ENCODE data around the gene PPP5C.

The PPP5C gene

DNA sequence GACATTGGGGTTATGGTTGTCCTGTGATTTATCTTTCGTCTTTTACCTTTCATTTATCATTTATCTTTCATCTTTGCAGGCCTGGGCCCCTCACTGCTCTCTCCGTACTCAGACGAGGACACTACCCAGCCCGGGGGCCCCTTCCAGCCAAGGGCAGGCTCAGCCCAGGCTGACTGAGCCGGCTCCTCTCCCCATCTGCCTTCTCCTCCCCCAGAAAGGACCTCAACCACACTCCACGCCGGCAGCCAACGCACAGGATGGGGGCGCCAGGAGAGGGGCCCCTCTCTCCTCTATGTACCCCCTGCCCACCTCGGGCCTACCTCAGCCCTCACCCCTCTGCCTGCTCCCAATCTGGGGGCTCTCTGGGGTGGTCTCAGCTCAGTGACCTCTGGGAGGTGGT lies 7.4 kb upstream of the PPP5C start:
- DNase-seq: no peak

DNA sequence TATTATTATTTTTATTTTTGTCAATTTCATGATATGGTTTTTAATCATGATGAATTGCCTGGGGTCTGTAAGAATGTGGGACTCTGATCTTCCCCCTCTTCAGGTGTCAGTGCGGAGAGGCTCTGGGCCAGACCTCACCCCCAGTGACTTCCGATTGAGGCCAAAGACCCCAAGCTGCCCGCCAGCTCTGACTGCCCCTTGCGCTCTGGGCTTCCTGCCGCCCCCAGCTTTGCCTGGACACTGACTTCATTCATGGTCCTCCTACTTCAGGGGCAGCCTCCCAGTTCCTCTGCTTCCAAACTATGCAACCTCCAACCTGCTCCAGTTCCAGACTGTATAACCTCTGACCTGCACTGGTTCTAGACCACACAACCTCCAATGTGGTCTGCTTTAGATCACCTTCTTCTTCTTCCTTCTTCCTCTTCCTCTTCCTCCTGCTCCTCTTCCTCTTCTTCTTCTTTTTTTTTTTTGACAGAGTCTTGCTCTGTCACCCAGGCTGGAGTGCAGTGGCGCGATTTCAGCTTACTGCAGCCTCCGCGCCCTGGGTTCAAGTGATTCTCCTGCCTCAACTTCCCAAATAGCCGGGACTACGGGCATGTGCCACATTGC lies 6.7 kb upstream of the PPP5C start:
- DNase-seq: no peak

DNA sequence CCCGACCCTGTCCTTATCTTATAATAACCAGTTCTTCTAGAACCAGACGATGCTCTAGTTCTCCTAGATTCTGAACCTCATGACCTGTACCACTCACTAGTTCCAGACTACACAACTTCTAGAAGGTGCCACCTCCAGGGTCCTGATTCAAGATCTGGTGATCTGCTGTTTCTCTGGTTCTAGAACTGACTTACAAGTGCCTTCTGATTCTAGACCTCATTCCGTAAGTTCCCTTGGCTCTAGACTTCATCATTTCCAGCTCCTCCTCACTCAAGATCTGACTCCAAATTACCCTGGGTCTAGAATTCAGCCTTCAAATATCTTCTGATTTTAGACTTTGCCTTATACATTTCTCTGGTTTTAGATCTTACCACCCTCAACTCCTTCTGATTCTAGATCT lies 5.0 kb upstream of the PPP5C start:
- no peak for DNase-seq

DNA sequence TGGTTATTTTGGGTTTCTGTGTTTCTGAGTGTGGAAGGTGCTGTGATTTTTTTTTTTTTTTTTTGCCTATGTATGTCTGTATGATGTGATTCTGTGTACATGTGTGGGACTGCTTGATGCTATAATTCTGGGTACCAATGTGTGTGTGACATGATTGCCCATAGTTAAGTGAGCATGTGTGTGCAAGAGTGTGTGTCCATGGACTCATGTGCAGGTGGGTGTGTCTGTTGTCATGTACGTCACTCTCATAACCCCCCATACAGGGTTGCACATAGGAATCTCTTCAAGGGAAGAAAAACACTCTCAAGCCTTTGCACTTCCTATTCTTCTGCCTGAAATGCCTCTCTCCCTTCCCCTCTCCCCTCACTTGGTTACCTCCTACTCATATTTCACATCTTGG lies 2.5 kb upstream of the PPP5C start:
- DNase-seq: no peak

DNA sequence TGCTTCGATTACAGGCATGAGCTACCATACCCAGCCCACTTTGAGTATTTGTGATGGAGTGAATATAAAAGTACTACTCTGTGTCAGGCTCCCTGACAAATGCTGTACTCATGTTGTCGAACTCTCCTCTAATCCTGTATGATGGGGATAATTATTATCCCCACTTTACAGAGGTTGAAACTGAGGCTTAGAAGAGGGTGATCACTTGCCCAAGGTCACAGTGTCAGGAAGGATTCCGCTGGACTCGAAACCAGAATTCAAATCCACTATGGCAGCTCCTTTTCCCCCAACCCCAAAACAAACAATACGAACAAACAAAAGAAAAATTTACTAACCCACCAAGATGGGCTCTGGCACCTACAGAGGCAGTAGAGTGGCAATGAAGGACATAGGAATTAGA lies 1.7 kb upstream of the PPP5C start:
- no peak for DNase-seq

DNA sequence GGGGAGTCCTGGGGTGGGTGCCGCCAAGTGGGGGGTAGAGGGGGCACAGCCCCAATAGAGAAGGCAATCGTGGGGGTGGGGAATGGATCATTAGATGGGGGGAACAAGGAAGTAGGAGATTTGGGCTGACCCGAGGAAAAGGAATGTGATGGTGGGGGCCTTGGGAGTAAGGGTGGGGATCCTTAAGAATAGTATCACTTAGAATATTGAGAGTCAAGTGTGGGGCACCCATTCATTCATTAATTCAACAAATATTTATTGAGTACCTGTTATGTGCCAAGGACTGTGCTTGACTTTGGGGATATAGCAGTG lies 641 bp downstream of the PPP5C start:
- DNase-seq: no peak

DNA sequence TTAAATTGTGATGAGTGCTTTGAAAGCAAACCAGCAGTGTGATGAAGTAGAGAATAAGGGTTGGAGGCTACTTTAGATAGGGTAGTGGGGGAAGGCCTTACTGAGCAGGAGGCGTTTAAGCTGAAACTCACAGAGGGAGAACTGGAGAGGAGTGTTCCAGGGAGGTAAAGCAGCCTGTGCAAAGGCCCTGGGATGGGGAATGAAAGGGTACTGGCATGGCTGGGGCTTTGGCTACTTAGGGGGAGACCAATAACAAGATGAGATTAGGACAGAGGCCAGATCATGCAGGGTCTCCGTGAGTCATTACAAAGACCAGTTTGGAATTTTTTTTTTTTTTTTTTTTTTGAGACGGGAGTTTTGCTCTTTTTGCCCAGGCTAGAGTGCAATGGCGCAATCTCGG lies 1.1 kb downstream of the PPP5C start:
- DNase-seq: no peak

DNA sequence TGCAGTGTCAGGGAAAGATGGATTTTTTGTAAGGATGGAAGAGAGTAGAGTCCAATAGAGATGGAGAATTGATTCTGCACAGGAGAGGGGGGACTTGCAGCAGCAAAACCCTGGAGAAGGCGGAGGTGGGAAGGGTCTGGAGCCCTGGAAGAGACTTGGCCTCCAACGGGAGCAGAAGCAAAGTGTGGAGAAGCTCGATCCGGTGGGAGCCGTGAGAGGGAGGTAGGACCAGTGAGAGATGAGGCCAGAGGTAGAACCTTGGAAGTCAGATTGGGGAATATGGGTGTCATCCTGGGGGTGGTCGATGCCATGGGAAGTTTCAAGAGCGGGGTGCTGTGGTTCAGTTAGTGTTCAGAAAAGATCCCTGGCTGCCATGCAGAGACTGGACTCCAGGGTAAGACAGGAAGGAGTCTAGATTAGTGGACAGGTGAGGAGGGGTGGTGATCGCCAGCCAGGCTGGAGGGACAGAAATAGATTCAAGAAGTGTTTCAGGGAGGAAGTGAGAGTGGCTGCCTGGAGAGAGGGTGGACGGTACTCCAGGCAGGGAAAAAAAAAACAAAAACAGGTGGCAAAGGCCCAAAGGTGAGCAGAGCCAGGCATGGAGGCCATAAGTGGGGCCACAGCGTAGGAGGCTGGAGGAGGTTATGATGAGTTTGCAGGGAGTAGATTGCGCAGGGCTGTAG lies 2.6 kb downstream of the PPP5C start:
- no peak for DNase-seq

DNA sequence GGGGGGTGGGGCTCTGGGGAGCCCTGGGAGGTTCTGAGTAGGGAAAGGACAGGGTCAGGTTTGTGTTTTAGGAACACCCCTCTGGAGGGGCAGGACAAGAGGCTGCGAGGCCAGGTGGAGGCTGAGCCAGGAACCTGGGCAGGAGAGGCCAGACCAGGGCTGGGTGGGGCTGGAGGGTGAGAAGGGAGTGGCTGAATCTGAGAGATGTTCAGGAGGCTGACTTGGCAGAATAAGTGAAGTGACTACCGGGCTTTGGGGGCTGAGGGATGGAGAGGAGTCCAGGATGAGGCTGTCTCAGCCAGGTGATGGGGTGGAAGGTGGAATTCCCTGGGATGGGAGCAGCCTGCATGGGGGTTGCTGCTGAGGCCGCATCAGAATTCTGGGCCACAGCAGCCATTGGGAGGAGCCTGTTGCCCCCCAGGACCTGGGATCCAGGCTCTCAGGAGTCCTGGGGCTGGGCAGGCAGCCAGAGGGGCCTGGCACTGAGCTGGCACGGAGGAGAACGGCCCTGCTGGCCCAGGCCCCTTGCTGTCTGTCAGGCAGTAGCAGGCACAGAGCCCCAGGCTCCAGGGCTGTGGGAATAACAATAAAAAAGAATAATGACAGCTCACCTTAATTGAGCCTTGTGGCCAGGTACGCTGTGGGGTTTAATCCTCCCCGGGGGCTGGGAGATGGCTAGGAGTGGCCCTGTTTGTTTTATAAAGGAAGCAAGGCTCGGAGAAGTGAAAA lies 3.3 kb downstream of the PPP5C start:
- no peak for DNase-seq

DNA sequence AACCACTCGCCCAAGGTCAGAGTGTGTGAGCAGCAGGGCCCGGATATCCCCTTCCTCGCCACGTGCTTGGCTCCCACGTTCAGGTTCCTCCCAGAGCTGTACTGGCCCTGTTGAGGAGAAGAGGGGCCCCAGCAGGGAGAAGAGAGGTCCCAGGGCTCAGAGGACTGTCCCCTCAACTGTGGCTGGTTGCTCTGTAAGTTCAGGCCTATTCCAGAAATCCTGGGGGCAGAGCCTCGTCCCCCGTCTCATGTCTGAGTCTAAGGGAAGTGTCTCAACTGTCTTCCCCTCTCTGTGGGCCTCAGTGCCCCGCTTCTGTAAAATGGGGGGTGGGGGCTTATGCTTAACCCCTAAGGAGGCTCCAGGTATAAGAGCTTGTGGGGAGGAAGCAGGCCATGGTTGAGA lies 3.9 kb downstream of the PPP5C start:
- peak; percentile 47 for DNase-seq

DNA sequence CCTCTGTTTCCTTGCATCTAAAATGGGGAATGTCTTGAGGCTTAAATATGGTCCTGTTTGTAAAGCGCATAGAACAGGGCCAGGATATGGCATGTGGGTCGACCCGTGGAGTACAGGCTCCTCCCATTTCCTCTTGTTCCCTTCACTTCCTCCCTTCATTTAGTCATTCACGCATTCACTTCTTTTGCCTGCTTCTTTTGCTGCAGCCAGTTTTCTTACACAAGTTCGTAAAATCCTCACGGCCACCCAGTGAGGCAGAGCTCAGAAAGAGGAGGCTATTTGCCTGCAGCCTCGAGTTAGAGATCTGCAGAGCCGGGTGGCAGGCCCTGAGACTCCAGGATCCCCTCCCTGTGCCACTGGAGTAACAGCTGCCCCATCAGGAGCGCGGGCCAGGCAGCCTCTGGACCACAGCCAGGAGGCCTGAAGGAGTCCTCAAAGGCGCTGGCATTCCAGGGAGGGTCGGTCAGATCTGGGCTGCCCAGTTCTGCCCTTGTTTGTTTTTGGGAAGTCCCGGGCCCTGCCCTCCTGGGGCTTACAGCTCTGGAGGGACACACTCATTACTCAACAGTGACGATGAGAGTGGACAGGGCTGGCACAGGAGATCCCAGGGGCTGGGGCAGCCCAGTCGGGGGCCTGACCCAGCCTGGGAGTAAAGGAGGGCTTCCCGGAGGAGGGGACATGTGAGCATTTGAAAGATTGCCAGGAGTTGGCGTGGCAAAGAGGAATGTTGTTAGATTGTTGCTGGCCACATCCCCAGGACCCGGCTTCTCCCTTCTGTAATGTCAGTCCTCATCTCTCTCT lies 4.6 kb downstream of the PPP5C start:
- DNase-seq: peak; percentile 23

DNA sequence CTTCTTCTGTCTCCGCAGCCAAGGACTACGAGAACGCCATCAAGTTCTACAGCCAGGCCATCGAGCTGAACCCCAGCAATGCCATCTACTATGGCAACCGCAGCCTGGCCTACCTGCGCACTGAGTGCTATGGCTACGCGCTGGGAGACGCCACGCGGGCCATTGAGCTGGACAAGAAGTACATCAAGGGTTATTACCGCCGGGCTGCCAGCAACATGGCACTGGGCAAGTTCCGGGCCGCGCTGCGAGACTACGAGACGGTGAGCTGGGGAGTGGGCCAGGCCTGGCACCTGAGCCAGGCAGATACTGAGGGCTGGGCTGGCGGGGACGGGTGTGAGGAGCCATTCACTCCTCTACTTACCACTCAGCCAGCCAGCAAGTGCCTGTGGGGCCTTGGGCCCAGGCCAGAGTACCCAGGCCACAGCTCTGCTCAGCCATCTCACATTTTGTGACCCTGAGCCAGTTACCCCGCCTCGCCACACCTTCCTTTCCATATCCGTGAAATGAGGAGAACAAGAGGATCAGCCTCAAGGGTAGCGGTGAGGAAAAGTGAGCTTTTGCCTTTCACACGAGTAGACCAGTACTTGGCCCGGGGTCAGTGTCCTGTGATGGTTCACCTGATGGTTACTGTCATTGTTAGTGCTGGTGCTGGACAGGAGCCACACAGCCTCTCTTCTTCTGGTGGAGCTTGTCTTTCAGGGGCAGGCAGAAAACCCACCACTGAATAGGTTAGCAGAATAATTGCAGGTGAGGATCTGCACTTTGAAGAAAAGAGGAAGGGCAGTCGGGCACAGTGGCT lies 7.0 kb downstream of the PPP5C start:
- DNase-seq: no peak

DNA sequence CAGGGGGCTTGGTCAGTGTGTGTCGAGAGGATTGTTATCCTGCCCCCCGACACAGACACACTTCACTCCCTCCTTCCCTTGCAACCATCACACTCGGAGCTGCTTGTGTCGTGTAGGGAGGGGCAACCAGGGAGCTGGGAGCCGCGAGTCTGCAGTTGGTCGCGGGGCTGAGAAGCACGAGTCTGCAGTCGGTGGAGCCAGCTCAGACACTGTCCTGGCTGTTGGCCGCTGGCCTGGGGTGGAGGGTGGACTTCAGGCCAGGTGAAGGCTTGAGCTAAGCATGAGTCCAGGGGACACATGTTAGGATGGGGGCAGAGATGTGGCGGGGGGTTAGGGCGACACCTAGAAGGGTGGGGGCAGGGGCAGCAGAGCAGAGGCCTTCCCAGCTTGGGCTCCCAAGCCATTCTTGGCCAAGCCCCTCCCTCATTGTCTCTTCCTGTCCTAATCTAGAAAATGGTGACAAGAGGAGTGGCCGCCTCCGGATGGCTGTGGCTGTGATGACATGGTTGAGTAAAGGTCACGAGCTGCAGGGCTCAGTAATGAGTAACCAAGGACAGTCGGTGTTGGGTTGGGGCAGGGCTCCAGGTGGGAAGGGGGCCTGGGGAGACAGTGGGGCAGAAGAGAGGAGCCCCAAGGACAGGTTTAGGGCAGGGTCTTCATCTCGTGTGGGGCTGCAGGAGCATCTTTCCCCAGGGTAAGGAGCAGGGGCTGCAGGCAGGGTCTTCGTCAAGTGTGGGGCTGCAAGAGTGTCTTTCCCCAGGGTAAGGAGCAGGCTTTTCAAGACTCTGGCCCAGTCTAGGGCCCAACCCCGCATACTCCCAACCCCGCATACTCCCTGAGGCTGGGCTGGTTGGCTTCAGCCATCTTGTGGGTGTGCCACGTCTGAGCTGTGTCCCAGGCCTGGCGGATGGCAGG lies 8.6 kb downstream of the PPP5C start:
- peak; percentile 27 for DNase-seq

DNA sequence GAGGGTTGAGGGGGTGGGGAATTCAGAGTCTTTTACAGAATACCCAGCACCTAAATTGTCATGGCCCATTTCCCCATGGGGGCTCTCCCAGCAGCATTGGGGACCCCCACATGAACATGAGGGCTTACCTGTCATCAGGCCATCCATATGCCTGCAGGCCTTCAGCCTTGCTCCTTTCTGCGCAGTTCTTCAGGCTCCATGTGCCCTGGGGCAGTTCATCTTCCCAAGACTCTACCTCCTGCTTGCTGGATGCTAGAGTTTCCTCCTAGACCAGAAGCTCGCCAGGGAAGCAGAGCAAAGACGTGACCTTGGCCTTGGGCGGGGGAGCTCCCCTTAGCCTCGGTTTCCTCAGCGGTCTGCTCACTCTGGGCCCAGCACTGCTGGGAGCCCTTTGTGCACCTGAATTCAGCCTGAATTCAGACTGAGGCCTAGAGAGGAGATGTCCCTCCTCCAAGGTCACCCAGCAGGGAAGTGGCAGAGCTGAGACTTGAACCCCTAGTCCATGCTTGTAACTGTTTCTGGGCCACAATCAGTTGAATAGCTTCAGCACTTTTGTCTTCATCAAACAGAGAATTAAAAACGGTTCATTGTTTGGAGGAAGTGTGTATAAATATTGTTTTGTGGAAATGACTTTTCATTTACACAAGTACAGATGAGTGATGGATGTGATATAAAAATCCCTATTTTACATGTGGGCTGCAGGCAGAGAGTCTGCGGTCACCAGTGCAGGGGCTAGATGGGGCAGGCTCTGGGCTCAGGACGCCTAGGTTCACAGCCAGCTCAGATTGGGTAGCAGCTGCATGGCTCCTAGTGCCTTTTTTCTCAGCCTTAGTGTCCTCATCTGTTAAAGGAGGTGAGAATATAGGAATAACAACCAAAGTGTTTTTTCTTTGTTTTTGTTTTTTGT lies 9.5 kb downstream of the PPP5C start:
- no peak for DNase-seq

DNA sequence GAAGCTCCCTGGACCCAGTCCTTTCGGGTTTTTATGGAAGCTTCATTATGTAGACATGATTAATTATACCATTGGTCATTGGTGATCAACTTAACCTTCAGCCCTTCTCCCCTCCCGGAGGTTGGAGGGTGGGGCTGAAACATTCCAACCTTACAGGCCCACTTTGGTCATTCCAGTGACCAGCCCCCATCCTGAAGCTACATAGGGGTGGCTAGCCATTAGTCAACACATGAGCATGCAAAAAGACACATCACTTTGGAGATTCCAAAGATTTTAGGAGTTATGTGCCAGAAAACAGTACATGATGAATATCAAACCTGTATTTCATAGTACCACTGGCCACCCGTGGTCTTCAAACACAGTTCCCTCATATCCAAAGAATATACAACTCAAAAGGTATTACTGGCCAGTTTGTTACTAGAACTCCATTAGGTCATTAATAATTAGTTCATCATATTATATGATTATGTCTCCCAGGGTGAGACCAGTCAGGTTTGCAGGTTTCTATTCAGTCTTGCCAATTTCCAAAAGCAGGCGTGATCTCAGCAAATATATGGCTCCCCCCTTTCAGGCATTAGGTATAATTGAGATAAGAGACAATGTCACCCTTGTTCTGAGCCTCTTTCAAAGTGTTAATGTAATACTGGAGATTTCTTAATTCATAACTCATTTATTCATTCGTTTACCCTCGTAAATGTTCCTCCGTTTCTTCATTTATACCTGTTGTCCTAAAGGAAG lies 11.1 kb downstream of the PPP5C start:
- no peak for DNase-seq

DNA sequence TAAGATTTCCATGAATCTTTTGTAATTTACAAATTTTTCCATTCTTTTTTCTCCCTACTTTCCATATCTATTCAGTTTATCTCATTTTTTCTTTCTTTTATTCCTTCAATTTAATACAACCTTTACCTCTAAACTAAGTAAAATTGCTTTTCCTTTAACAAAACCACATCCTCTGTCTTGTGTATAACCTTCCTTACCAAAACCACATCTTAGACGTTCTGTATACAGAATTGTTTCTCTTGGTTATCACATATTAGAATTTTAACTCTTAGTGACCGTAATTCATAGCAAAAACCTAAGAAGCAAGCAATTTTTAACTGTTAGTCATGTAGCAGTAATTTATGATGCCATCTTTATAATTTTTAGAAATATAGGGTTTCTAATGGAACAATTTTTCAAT lies 15.0 kb downstream of the PPP5C start:
- DNase-seq: no peak

DNA sequence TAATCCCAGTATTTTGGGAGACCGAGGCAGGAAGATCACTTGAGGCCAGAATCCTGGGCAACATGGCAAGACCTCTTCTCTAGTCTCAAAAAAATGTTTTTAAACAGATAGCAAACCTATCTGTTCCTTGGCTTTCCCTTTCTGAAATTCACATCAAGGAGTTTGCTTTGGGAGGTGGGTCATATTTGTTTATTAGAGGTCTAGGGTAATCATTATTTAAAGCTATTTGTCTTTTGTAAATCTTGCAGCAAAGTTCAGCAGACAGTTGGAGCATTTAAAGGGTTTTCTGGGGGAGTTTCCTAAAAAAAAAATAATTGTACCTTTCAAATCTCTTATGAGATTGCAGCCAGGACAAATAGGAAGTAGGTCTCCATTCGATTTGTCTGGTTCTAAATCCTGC lies 17.5 kb downstream of the PPP5C start:
- no peak for DNase-seq

DNA sequence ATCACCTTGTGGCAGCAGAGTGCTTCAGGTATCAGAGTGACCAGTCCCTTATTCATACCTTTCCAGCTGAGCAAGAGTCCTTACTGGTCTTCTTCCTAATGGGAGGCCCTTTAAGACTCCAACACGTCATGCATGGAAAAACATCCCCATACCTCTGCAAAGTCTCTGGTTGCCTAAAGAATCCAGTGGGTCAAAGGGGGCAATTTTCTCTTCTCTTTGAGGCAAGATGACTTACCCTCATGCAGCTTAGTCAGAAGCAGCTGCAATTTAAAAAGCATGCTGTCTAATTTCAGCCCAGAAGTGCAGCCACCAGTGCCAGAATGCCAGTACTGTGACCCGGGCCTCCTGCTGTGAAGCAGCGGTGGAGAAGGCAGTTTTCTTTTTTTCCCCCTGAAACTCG lies 18.7 kb downstream of the PPP5C start:
- no peak for DNase-seq

DNA sequence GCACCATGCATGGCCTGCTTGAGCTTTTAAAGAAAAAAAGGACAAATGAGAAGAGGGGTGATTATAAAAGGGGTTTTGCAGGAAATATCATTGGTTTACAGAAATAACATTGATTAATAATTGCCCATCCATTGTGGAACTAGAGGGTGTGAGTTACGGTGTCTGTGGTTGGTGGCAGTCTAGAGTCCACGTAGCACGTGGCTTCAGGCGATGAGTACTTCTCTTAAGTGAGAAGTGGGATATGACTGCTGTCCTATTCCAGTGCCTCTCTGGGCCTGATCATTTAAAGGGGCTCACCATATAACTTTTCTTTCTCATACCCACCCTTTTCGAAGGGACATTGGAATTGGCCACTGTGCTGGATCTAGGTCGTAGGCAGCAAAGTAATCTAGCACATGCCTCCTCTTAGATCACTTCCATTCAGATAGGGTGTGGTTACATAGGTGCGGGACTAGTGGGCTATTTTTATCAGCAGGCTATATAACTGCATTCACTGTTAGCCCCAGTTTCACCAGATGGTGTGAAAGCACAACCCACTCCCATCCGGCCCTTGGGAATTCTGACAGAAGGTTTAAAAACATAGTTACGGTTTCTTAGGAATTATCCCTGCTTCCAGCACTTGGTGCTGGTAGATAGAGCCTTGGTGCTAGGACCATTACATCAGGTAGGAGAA lies 19.9 kb downstream of the PPP5C start:
- DNase-seq: no peak
